Fibroblast of mammary gland (primary cell): ENCODE results near the gene GSE1.

Source experiments
- DNase-seq: peaks from one replicate; pipeline ENCODE4 v3.0.0-alpha.2; 2010; ENCODE audit warnings: low read depth
- H3K4me3 ChIP-seq: 2 replicates; pipeline ENCODE4 v1.5.1; 2011; ENCODE audit warnings: low read depth, mild to moderate bottlenecking, low read length, moderate library complexity; ENCODE audit not compliant: control insufficient read depth
- CTCF ChIP-seq: conservative IDR thresholded peaks from 2 replicates; pipeline ENCODE4 v1.5.1; 2011; ENCODE audit warnings: low read depth, low read length, inconsistent platforms; ENCODE audit not compliant: control insufficient read depth, insufficient read depth

GSE1 gene

GRCh38 chr16:85656351-85657266 lies 43.5 kb downstream of the GSE1 start:
- H3K4me3 ChIP-seq = no peak overlapping the region
- DNase-seq = no peak
- TF ChIP-seq CTCF = no peak

- DNase-seq = no peak
- TF ChIP-seq CTCF = no peak
- H3K4me3 ChIP-seq = no peak overlapping the region
Measured at GRCh38 chr16:85657267-85657650, 44.1 kb downstream of the GSE1 start.

- no peak for DNase-seq
- TF ChIP-seq CTCF = no peak
- H3K4me3 ChIP-seq = no peak overlapping the region
Measured at GRCh38 chr16:85657996-85658395, 44.9 kb downstream of the GSE1 start.

GRCh38 chr16:85658504-85659326 lies 45.6 kb downstream of the GSE1 start:
- no peak for DNase-seq
- H3K4me3 ChIP-seq = no peak overlapping the region
- TF ChIP-seq CTCF = no peak

- no peak for DNase-seq
- no peak for TF ChIP-seq CTCF
- no peak overlapping the region for H3K4me3 ChIP-seq
Measured at GRCh38 chr16:85659336-85659735, 46.2 kb downstream of the GSE1 start.

- DNase-seq = peak; percentile 50
- H3K4me3 ChIP-seq = no peak overlapping the region
- peak; percentile 88 for TF ChIP-seq CTCF
Measured at GRCh38 chr16:85659805-85660511, 46.8 kb downstream of the GSE1 start.
